SK-N-SH (cell line): ENCODE measurements around the gene CCDC150. TPM values are rescaled to one million over a fixed set of nuclear protein-coding genes. Genes with fewer than 3 reads are reported as not detected.
A peak's percentile ranks its signal among the peaks of the same experiment; 100 is the strongest.
"Not testable (repeated sequence)": the region's sequence is repeated elsewhere in the genome, so short reads cannot be mapped to it uniquely, and the experiment has no call there.

ENCODE experiments used
- CTCF ChIA-PET: fragments of 300-600, 350-600 bp; formaldehyde crosslinking; extraction: SDS; loops from one replicate; lab custom pipeline; 2021; lab: Yijun Ruan, JAX
- POLR2A ChIA-PET: fragments of 350-600 bp; sonication (Branson Sonifier 250); formaldehyde crosslinking; extraction: SDS; loops from one replicate; lab custom pipeline; 2020; ENCODE audit warnings: antibody characterized with exemption, inconsistent platforms; lab: Yijun Ruan, JAX
- DNase-seq: peaks from one replicate; pipeline ENCODE4 v3.0.0; 2012
- H2AFZ ChIP-seq: fragments of 200-600 bp; sonication (generic); 2 replicates; pipeline ENCODE4 v1.8.1; 2016; ENCODE audit warnings: antibody characterized with exemption, mild to moderate bottlenecking, low read depth
- H3F3A ChIP-seq: fragments of 200-600 bp; sonication (generic); replicated peaks from 2 replicates; pipeline ENCODE3; 2016; ENCODE audit warnings: antibody characterized with exemption, mild to moderate bottlenecking; ENCODE audit not compliant: insufficient read depth
- H3K27ac ChIP-seq, 2 experiments: fragments of 200-500 bp in 1 of 2; fragments of 200-600 bp in 1 of 2; sonication (Bioruptor generic) in 1 of 2; sonication (generic), shearing (Covaris generic) in 1 of 2; 2 replicates each; pipeline versions ENCODE4 v1.5.1 to v1.6.1; 2014 to 2016; ENCODE audit warnings: low read depth in 2 of 2, inconsistent platforms in 1 of 2, low read length in 1 of 2, mild to moderate bottlenecking in 1 of 2, mixed read lengths in 1 of 2
- H3K27me3 ChIP-seq: fragments of 200-600 bp; sonication (generic), shearing (Covaris generic); 2 replicates; pipeline ENCODE4 v1.6.1; 2016; ENCODE audit warnings: mixed run types; ENCODE audit not compliant: insufficient read depth
- H3K36me3 ChIP-seq, 2 experiments: fragments of 200-500 bp in 1 of 2; fragments of 200-600 bp in 1 of 2; sonication (Bioruptor generic) in 1 of 2; sonication (generic) in 1 of 2; replicated peaks in 1 of 2; 2 replicates each; pipeline versions ENCODE3 to v1.5.1; 2014 to 2016; ENCODE audit warnings: low read length in 1 of 2, mild to moderate bottlenecking in 1 of 2; ENCODE audit not compliant: insufficient read depth in 2 of 2, control insufficient read depth in 1 of 2
- H3K4me1 ChIP-seq, 2 experiments: fragments of 200-500 bp in 1 of 2; fragments of 200-600 bp in 1 of 2; sonication (Bioruptor generic) in 1 of 2; sonication (generic), shearing (Covaris generic) in 1 of 2; 2 replicates each; pipeline versions ENCODE4 v1.5.1 to v1.6.1; 2014 to 2016; ENCODE audit warnings: low read depth in 1 of 2, low read length in 1 of 2, mixed run types in 1 of 2; ENCODE audit not compliant: insufficient read depth in 2 of 2, control insufficient read depth in 1 of 2
- H3K4me2 ChIP-seq: fragments of 200-600 bp; sonication (generic), shearing (Covaris generic); 2 replicates; pipeline ENCODE4 v1.6.1; 2017; ENCODE audit warnings: mixed run types
- H3K4me3 ChIP-seq, 2 experiments: fragments of 200-500 bp in 1 of 2; fragments of 200-600 bp in 1 of 2; sonication (Bioruptor generic) in 1 of 2; sonication (generic), shearing (Covaris generic) in 1 of 2; 2 replicates each; pipeline versions ENCODE4 v1.5.1 to v1.8.1; 2014 to 2016; ENCODE audit warnings: low read depth in 2 of 2, inconsistent platforms in 1 of 2, low read length in 1 of 2, mild to moderate bottlenecking in 1 of 2, mixed read lengths in 1 of 2, moderate library complexity in 1 of 2
- H3K79me2 ChIP-seq: fragments of 200-600 bp; sonication (generic); 2 replicates; pipeline ENCODE4 v1.8.1; 2017; ENCODE audit warnings: mild to moderate bottlenecking; ENCODE audit not compliant: insufficient read depth
- H3K9ac ChIP-seq: fragments of 200-600 bp; sonication (generic); 2 replicates; pipeline ENCODE4 v1.6.1; 2017; ENCODE audit warnings: mixed run types
- H3K9me2 ChIP-seq: fragments of 200-600 bp; sonication (generic); 2 replicates; pipeline ENCODE4 v1.6.1; 2017; ENCODE audit warnings: mixed run types
- H3K9me3 ChIP-seq: fragments of 200-600 bp; sonication (generic); 2 replicates; pipeline ENCODE4 v1.6.1; 2017; ENCODE audit warnings: mixed run types, mild to moderate bottlenecking, moderate library complexity
- H4K20me1 ChIP-seq: fragments of 200-600 bp; sonication (generic); 2 replicates; pipeline ENCODE4 v1.6.1; 2017; ENCODE audit warnings: mild to moderate bottlenecking, mixed run types; ENCODE audit not compliant: insufficient read depth
- FOSL2 ChIP-seq: IDR thresholded peaks from 2 replicates; pipeline ENCODE4 v1.4.0; 2012; ENCODE audit warnings: low read depth, mild to moderate bottlenecking, moderate library complexity, borderline replicate concordance
- FOXJ3 ChIP-seq: sonication (generic); formaldehyde crosslinking; IDR thresholded peaks from 2 replicates; pipeline ENCODE4 v1.5.1; 2020; ENCODE audit warnings: mild to moderate bottlenecking, missing genetic modification reagents
- MEF2A ChIP-seq: IDR thresholded peaks from 2 replicates; pipeline ENCODE4 v1.4.0; 2012; ENCODE audit warnings: low read depth, borderline replicate concordance
- NRF1 ChIP-seq: IDR thresholded peaks from 2 replicates; pipeline ENCODE4 v1.6.1; 2012; ENCODE audit warnings: low read depth, mild to moderate bottlenecking, low read length
- RFX5 ChIP-seq: IDR thresholded peaks from 2 replicates; pipeline ENCODE4 v1.6.1; 2012; ENCODE audit warnings: mild to moderate bottlenecking, improper control_type of control experiment, low read length
- SIN3A ChIP-seq: IDR thresholded peaks from 2 replicates; pipeline ENCODE4 v1.6.1; 2012; ENCODE audit warnings: low read depth, mild to moderate bottlenecking, low read length, moderate library complexity, borderline replicate concordance
- TCF12 ChIP-seq: IDR thresholded peaks from 2 replicates; pipeline ENCODE4 v1.4.0; 2012
- TEAD4 ChIP-seq: IDR thresholded peaks from 2 replicates; pipeline ENCODE4 v1.4.0; 2012; ENCODE audit warnings: mild to moderate bottlenecking, borderline replicate concordance; ENCODE audit not compliant: insufficient read depth
- YY1 ChIP-seq: IDR thresholded peaks from 2 replicates; pipeline ENCODE4 v1.4.0; 2012; ENCODE audit warnings: low read depth, mild to moderate bottlenecking
- ZBTB33 ChIP-seq: IDR thresholded peaks from 2 replicates; pipeline ENCODE4 v1.4.0; 2012; ENCODE audit warnings: low read depth, borderline replicate concordance
- WGBS: methylation state at CpG from one replicate; pipeline ENCODE4 v1.1.6; 2017; ENCODE audit warnings: low lambda C conversion rate; 5-methylcytosine and 5-hydroxymethylcytosine counted together
- polyA plus RNA-seq, 3 experiments: library from polyadenylated mRNA; depleted of rRNA; stranded (reverse); fragments of >200 nt; gene quantifications; 2 replicates each; pipeline ENCODE4 v1.2.3, GENCODE V29; 2012

CCDC150 gene
- polyA plus RNA-seq, 1 of the 3 experiments (the other 2 are of a cell fraction), result 4.6 TPM

DNA sequence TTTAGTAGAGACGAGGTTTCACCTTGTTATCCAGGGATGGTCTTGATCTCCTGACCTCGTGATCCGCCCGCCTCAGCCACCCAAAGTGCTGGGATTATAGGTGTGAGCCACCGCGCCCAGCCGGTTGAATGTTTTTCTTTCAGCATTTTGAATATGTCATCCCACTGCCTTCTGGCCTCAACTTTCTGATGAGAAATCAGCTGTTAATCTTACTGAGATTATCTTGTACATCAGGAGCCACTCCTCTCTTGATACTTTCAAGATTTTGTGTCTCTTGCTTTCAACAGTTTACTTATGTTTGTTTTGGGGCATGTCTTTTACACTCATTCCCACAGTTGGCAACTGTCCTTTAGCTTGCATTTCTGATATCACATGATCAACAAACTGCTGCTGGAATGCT, 46.3 kb downstream of the CCDC150 start:
- no peak overlapping the region for H2AFZ ChIP-seq
- no peaks in the 10 kb centered on the region for H3K9me2 ChIP-seq
- no peaks in the 10 kb centered on the region for H3K27me3 ChIP-seq
- no peaks in the 10 kb centered on the region for H3K4me1 ChIP-seq
- no peak overlapping the region for H3K9ac ChIP-seq
- ChIA-PET CTCF (no interaction called here), POLR2A (no interaction called here)
- H3K27ac ChIP-seq, result no peak overlapping the region
- TF ChIP-seq MEF2A, result no peak
- TF ChIP-seq FOXJ3 (CRISPR knock-in tag), result no peak
- TF ChIP-seq SIN3A, result no peak
- TF ChIP-seq ZBTB33, result no peak
- TF ChIP-seq TCF12, result no peak
- TF ChIP-seq NRF1, result no peak
- TF ChIP-seq RFX5, result no peak
- TF ChIP-seq TEAD4, result no peak
- no peak for TF ChIP-seq YY1
- no peaks in the 10 kb centered on the region for H4K20me1 ChIP-seq
- no peak overlapping the region for H3K4me2 ChIP-seq
- no peak for DNase-seq
- no peak overlapping the region for H3K4me3 ChIP-seq
- H3K9me3 ChIP-seq, result peaks cover 26% of the 10 kb centered on the region; the same call in 1 of the 2 replicates
- peaks cover 0 to 6% of the 10 kb centered on the region in 2 experiments for H3K36me3 ChIP-seq
- H3K79me2 ChIP-seq, result no peaks in the 10 kb centered on the region
- H3F3A ChIP-seq, result no peaks in the 10 kb centered on the region
- WGBS, result 91% methylated on average over 7 of the region's 7 CpGs

DNA sequence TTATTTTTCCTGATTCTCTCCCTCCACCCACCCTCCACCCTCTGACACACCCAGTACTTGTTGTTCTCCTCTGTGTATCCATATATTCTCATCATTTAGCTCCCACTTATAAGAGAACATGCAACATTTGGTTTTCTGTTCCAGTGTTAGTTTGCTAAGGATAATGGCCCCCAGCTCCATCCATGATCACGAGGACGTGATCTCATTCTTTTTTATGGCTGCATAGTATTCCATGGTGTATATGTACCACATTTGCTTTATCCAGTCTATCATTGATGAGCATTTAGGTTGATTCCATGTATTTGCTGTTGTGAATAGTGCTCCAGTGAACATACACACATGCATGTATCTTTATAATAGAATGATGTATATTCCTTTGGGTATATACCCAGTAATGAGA, 47.2 kb downstream of the CCDC150 start:
- H3K79me2 ChIP-seq, DNase-seq, H3F3A ChIP-seq, H3K4me3 ChIP-seq, CTCF ChIA-PET, H3K4me1 ChIP-seq, POLR2A ChIA-PET, H2AFZ ChIP-seq, H3K9me2 ChIP-seq, H3K9ac ChIP-seq, H4K20me1 ChIP-seq, H3K4me2 ChIP-seq, H3K27me3 ChIP-seq, H3K36me3 ChIP-seq, H3K27ac ChIP-seq: not testable (repeated sequence)
- 87% methylated on average over 2 of the region's 2 CpGs for WGBS
- H3K9me3 ChIP-seq, result peaks cover 26% of the 10 kb centered on the region; the same call in 1 of the 2 replicates

GRCh38 chr2:196696423-196697079, 57.0 kb downstream of the CCDC150 start:
- Histone ChIP-seq H3K79me2 (no peaks in the 10 kb centered on the region), H3K36me3 (no peaks in the 10 kb centered on the region), H3K9ac (no peak overlapping the region), H3K9me2 (no peaks in the 10 kb centered on the region), H3K4me3 (no peak overlapping the region), H4K20me1 (no peaks in the 10 kb centered on the region), H3K4me2 (no peak overlapping the region), H3K27me3 (no peaks in the 10 kb centered on the region), H3F3A (no peaks in the 10 kb centered on the region), H3K4me1 (peaks cover 0 to 3% of the 10 kb centered on the region in 2 experiments; a peak in 1 of 4 replicates), H3K27ac (no peak overlapping the region), H2AFZ (no peak overlapping the region), H3K9me3 (no peaks in the 10 kb centered on the region)
- DNase-seq, result no peak
- peak; percentile 53; the same call in 1 of the 2 replicates for TF ChIP-seq FOSL2
- TF ChIP-seq TCF12, result no peak
- 62% methylated on average over 3 of the region's 3 CpGs for WGBS
- CTCF ChIA-PET, result interaction anchor here (1.0 to 1.8 kb wide), 2 partner anchors 57 to 104 kb away, joined by 4 to 6 read pairs; partner anchors contain the start of genes CCDC150 and HECW2
- POLR2A ChIA-PET, result no interaction called here
